K562 (cell line): ENCODE measurements around the gene KCNC3. TPM values are rescaled to one million over a fixed set of nuclear protein-coding genes. Genes with fewer than 3 reads are reported as not detected.

Source experiments
- ARHGAP35 ChIP-seq: fragments of 450-650 bp; IDR thresholded peaks from 2 replicates; pipeline ENCODE4 v1.6.1; 2018; ENCODE audit not compliant: partially characterized antibody
- CCAR2 ChIP-seq: fragments of 200-400 bp; formaldehyde crosslinking; IDR thresholded peaks from 2 replicates; pipeline ENCODE4 v1.6.1; 2017; ENCODE audit warnings: mild to moderate bottlenecking, low read depth, low read length
- HEY1 ChIP-seq: fragments of 250-450 bp; sonication (Bioruptor Pico); IDR thresholded peaks from 2 replicates; pipeline ENCODE4 v1.5.0; 2020; ENCODE audit warnings: mild to moderate bottlenecking, moderate library complexity, borderline replicate concordance
- IRF2 ChIP-seq: sonication (generic); formaldehyde crosslinking; IDR thresholded peaks from 2 replicates; pipeline ENCODE4 v1.8.1; 2022; ENCODE audit warnings: mild to moderate bottlenecking, missing genetic modification reagents
- KAT2B ChIP-seq: IDR thresholded peaks from one replicate; pipeline ENCODE4 v1.6.1; 2012; ENCODE audit warnings: low read depth, mild to moderate bottlenecking, control low read depth, inconsistent platforms, low read length, moderate library complexity
- KLF6 ChIP-seq: fragments of 250-450 bp; sonication (Bioruptor Pico); IDR thresholded peaks from 2 replicates; pipeline ENCODE4 v1.4.0; 2020; ENCODE audit warnings: mild to moderate bottlenecking, moderate library complexity, borderline replicate concordance
- POLR2AphosphoS5 ChIP-seq: IDR thresholded peaks from 2 replicates; pipeline ENCODE4 v1.6.1; 2011; ENCODE audit warnings: mild to moderate bottlenecking, low read depth, low read length, moderate library complexity; ENCODE audit not compliant: control insufficient read depth, insufficient read depth
- RBM25 ChIP-seq: fragments of 200-400 bp; formaldehyde crosslinking; IDR thresholded peaks from 2 replicates; pipeline ENCODE4 v1.6.1; 2018; ENCODE audit warnings: low read length, low read depth, moderate library complexity; ENCODE audit not compliant: severe bottlenecking
- SAFB ChIP-seq: fragments of 200-400 bp; formaldehyde crosslinking; IDR thresholded peaks from 2 replicates; pipeline ENCODE4 v1.6.1; 2017; ENCODE audit warnings: low read depth, low read length, borderline replicate concordance
- SLC30A9 ChIP-seq: fragments of 250-450 bp; sonication (Bioruptor Pico); IDR thresholded peaks from 2 replicates; pipeline ENCODE4 v1.8.0; 2022; ENCODE audit warnings: mild to moderate bottlenecking, moderate library complexity
- ZBTB8A ChIP-seq: fragments of 450-650 bp; IDR thresholded peaks from 2 replicates; pipeline ENCODE4 v1.6.1; 2018; ENCODE audit warnings: mild to moderate bottlenecking, moderate library complexity; ENCODE audit not compliant: partially characterized antibody
- ZFP30 ChIP-seq: fragments of 250-450 bp; sonication (Bioruptor Pico); IDR thresholded peaks from 2 replicates; pipeline ENCODE4 v1.8.0; 2022; ENCODE audit warnings: moderate library complexity, mild to moderate bottlenecking, inconsistent platforms, borderline replicate concordance
- ZNF830 ChIP-seq: fragments of 250-450 bp; sonication (Bioruptor Pico); IDR thresholded peaks from 2 replicates; pipeline ENCODE4 v1.5.0; 2021; ENCODE audit warnings: mild to moderate bottlenecking
- polyA plus RNA-seq, 8 experiments: library from polyadenylated mRNA; depleted of rRNA in 4 of 8; stranded (reverse) in 5 of 8; unstranded in 3 of 8; fragments of >200 nt; fragmentation: Nextera tagmentation in 2 of 8; fragmentation: Illumina TruSeq in 1 of 8; extraction: Ambion mirVana in 2 of 8; extraction: Trizol in 1 of 8; gene quantifications; 2 replicates each; pipeline versions ENCODE4 v1.2.1 to v1.2.3, GENCODE V29; 2011 to 2014; ENCODE audit warnings: inconsistent platforms in 1 of 8, missing spikeins in 1 of 8
- total RNA-seq, 7 experiments: library from RNA; depleted of rRNA in 6 of 7; stranded (reverse); fragments of >200 nt in 6 of 7; fragmentation: Illumina TruSeq in 2 of 7; extraction: Trizol in 2 of 7; gene quantifications; 2 replicates each; pipeline versions ENCODE4 v1.2.1 to v1.2.3, GENCODE V29; 2011 to 2021; ENCODE audit warnings: low replicate concordance in 1 of 7
- TF ChIP-seq, protein P1 (sequence below): fragments of 450-650 bp; formaldehyde crosslinking; IDR thresholded peaks from 2 replicates; pipeline ENCODE4 v1.4.0; 2022; ENCODE audit warnings: missing genetic modification characterization
- TF ChIP-seq, protein P2 (sequence below): fragments of 250-450 bp; sonication (Bioruptor Pico); IDR thresholded peaks from 2 replicates; pipeline ENCODE4 v1.8.0; 2021; ENCODE audit warnings: moderate library complexity, mild to moderate bottlenecking, inconsistent platforms
- TF ChIP-seq, protein P3 (sequence below), 2 experiments: fragments of 450-650 bp; conservative IDR thresholded peaks; 2 replicates each; pipeline ENCODE4 v1.6.1; 2017; ENCODE audit warnings: mild to moderate bottlenecking in 2 of 2, moderate library complexity in 2 of 2
- TF ChIP-seq, protein P4 (sequence below): fragments of 250-450 bp; sonication (Bioruptor Pico); IDR thresholded peaks from 2 replicates; pipeline ENCODE4 v1.5.1; 2021; ENCODE audit warnings: mild to moderate bottlenecking
- TF ChIP-seq, protein P5 (sequence below): fragments of 250-450 bp; sonication (Bioruptor Pico); IDR thresholded peaks from 2 replicates; pipeline ENCODE4 v1.8.0; 2022; ENCODE audit warnings: inconsistent platforms

The KCNC3 gene
- total and polyA plus RNA-seq, 9 of the 15 experiments (the other 6 are each of a cell fraction or from before 2014, with no cell fraction given), result 0.03 to 26.2 (median 2.0) TPM

DNA sequence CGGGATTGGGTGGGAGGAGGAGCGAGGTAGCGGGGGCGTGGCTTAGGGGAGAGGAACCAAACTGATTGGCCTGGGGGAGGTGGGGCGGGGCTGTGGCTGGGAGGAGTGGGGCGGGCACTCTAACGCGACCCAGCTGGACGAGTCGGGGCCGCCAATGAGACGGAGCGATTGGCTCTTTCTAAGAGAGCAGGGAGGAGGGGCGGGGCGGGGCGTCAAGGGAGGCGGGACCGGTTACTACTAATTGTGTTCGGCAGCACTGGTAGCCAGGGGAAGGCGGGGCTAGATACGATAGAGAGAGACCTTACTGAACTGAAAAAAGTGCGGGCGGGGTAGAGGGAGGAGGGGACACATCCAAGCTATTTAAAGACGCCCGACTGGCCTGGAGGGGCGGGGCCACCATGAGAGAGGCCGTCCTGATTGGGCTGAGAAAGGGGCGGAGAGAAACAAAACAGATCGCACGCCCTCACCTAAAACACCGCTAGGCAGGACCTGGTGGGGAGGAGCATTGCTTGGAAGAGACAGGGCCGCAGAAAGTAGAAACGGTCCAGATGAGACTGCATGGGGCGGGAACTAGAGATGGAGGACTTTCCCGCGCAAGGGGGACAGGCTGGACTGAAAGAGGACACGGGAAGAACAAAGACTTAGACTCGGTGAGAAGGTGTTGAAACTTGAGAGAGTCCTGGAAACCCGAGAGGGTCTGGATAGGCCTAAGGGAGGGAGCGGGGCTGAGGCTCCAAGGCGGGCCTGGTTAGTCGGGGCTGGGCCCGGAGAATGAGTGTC lies at the start of gene KCNC3 (continued):
- TF ChIP-seq SAFB (no peak), ZBTB8A (no peak), SLC30A9 (CRISPR knock-in tag) (no peak), KLF6 (CRISPR knock-in tag) (no peak), ZFP30 (CRISPR knock-in tag) (no peak), RBM25 (no peak), KAT2B (no peak), ZNF830 (CRISPR knock-in tag) (no peak), HEY1 (CRISPR knock-in tag) (no peak), ARHGAP35 (peak; percentile 73), POLR2AphosphoS5 (peak; percentile 84), IRF2 (CRISPR knock-in tag) (no peak), CCAR2 (no peak)
- TF ChIP-seq, protein P1, sequence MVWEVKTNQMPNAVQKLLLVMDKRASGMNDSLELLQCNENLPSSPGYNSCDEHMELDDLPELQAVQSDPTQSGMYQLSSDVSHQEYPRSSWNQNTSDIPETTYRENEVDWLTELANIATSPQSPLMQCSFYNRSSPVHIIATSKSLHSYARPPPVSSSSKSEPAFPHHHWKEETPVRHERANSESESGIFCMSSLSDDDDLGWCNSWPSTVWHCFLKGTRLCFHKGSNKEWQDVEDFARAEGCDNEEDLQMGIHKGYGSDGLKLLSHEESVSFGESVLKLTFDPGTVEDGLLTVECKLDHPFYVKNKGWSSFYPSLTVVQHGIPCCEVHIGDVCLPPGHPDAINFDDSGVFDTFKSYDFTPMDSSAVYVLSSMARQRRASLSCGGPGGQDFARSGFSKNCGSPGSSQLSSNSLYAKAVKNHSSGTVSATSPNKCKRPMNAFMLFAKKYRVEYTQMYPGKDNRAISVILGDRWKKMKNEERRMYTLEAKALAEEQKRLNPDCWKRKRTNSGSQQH (CRISPR knock-in tag), result peak; percentile 89; the same call in 1 of the 2 replicates
- TF ChIP-seq, protein P2, sequence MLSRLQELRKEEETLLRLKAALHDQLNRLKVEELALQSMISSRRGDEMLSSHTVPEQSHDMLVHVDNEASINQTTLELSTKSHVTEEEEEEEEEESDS (CRISPR knock-in tag), result no peak
- TF ChIP-seq, protein P3, sequence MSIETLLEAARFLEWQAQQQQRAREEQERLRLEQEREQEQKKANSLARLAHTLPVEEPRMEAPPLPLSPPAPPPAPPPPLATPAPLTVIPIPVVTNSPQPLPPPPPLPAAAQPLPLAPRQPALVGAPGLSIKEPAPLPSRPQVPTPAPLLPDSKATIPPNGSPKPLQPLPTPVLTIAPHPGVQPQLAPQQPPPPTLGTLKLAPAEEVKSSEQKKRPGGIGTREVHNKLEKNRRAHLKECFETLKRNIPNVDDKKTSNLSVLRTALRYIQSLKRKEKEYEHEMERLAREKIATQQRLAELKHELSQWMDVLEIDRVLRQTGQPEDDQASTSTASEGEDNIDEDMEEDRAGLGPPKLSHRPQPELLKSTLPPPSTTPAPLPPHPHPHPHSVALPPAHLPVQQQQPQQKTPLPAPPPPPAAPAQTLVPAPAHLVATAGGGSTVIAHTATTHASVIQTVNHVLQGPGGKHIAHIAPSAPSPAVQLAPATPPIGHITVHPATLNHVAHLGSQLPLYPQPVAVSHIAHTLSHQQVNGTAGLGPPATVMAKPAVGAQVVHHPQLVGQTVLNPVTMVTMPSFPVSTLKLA (conservative IDR thresholded peaks at IDR 0.05), result peak in 1 of 2 experiments; percentile 49; a peak in 2 of 4 replicates
- TF ChIP-seq, protein P4, sequence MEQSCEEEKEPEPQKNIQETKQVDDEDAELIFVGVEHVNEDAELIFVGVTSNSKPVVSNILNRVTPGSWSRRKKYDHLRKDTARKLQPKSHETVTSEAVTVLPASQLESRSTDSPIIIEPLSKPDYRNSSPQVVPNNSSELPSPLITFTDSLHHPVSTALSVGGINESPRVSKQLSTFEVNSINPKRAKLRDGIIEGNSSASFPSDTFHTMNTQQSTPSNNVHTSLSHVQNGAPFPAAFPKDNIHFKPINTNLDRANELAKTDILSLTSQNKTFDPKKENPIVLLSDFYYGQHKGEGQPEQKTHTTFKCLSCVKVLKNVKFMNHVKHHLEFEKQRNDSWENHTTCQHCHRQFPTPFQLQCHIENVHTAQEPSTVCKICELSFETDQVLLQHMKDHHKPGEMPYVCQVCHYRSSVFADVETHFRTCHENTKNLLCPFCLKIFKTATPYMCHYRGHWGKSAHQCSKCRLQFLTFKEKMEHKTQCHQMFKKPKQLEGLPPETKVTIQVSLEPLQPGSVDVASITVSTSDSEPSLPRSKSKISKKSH (CRISPR knock-in tag), result 0 out of 2 replicates have a peak, but pooled peaks have one; percentile 12
- TF ChIP-seq, protein P5, sequence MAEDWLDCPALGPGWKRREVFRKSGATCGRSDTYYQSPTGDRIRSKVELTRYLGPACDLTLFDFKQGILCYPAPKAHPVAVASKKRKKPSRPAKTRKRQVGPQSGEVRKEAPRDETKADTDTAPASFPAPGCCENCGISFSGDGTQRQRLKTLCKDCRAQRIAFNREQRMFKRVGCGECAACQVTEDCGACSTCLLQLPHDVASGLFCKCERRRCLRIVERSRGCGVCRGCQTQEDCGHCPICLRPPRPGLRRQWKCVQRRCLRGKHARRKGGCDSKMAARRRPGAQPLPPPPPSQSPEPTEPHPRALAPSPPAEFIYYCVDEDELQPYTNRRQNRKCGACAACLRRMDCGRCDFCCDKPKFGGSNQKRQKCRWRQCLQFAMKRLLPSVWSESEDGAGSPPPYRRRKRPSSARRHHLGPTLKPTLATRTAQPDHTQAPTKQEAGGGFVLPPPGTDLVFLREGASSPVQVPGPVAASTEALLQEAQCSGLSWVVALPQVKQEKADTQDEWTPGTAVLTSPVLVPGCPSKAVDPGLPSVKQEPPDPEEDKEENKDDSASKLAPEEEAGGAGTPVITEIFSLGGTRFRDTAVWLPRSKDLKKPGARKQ (CRISPR knock-in tag), result no peak
